MCF 10A (cell line): ENCODE data around the gene BRAP. TPM values are rescaled to one million over a fixed set of nuclear protein-coding genes. Genes with fewer than 3 reads are reported as not detected.
"Not testable (repeated sequence)": the region's sequence is repeated elsewhere in the genome, so short reads cannot be mapped to it uniquely, and the experiment has no call there.

Experiments used
- BruUV-seq: library from RNA; stranded (reverse); fragments of 400-500 nt; replicated peaks from 2 replicates; lab custom pipeline; 2021; lab: Mats Ljungman, UMichigan
- CTCF ChIA-PET: fragments of 300-600 bp; sonication (Branson Sonifier 250); formaldehyde crosslinking; extraction: SDS; loops from one replicate; lab custom pipeline; 2021; ENCODE audit warnings: antibody characterized with exemption, inconsistent platforms; lab: Yijun Ruan, JAX
- POLR2A ChIA-PET: fragments of 300-600, 350-650 bp; sonication (Branson Sonifier 250); formaldehyde crosslinking; extraction: SDS; loops from one replicate; lab custom pipeline; 2020; ENCODE audit warnings: antibody characterized with exemption, inconsistent platforms; lab: Yijun Ruan, JAX
- DNase-seq: peaks from one replicate; pipeline ENCODE4 v3.0.0-alpha.2; 2018; ENCODE audit not compliant: unreplicated experiment
- H3K27ac Mint-ChIP-seq: one replicate; pipeline ENCODE4 v1.8.0; 2022; ENCODE audit warnings: mild to moderate bottlenecking, low read depth, mixed read lengths; ENCODE audit not compliant: unreplicated experiment
- H3K27me3 Mint-ChIP-seq: one replicate; pipeline ENCODE4 v1.8.0; 2022; ENCODE audit warnings: mixed read lengths; ENCODE audit not compliant: insufficient read depth, unreplicated experiment
- H3K36me3 Mint-ChIP-seq: one replicate; pipeline ENCODE4 v1.8.0; 2022; ENCODE audit warnings: mild to moderate bottlenecking, moderate library complexity, mixed read lengths; ENCODE audit not compliant: insufficient read depth, unreplicated experiment
- H3K4me1 Mint-ChIP-seq: one replicate; pipeline ENCODE4 v1.8.0; 2022; ENCODE audit warnings: mixed read lengths; ENCODE audit not compliant: insufficient read depth, unreplicated experiment
- H3K4me3 Mint-ChIP-seq: one replicate; pipeline ENCODE4 v1.8.0; 2022; ENCODE audit warnings: mild to moderate bottlenecking, moderate library complexity, mixed read lengths; ENCODE audit not compliant: unreplicated experiment
- H3K9me3 Mint-ChIP-seq: one replicate; pipeline ENCODE4 v1.8.0; 2022; ENCODE audit warnings: mixed read lengths; ENCODE audit not compliant: unreplicated experiment
- intact Hi-C: fragments of 100-400 bp; cut with micrococcal nuclease; formaldehyde crosslinking; loops from 2 replicates; pipeline ENCODE4 v1.14.1; 2022
- total RNA-seq: library from RNA; stranded (reverse); gene quantifications from 2 replicates; pipeline ENCODE4 v1.2.3, GENCODE V29; 2022
- TF ChIP-seq, protein P1 (sequence below): fragments of 200-600 bp; IDR thresholded peaks from one replicate; pipeline ENCODE4 v1.8.0; 2022; ENCODE audit warnings: antibody characterized with exemption, mild to moderate bottlenecking; ENCODE audit not compliant: unreplicated experiment

BRAP gene
- total RNA-seq, 1 experiment from 2014 or later, result 24.4 TPM

DNA sequence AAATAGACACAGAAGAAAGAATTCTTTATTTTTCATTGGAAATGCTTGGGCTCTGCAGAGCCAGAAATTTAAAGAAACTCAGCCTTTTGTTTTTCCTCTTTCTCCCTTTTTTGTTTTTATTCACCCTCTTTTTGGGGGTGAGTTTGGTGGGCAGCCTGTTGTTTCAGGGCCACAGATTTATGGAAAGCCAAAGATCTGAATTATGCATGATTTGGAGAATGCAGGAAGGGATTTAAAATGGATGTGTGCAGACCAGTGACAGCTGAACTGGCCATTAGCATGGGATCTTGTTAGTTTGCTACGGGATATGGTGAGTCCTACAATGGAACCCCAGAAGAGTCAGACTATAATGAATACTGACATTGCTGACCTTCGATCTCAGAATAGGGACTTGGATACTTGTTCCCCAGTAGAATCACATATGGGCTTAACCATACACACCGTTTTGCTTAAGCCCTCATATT lies 79.0 kb downstream of the BRAP start:
- H3K4me3 Mint-ChIP-seq, result no peak overlapping the region
- no peaks in the 10 kb centered on the region for H3K9me3 Mint-ChIP-seq
- ChIA-PET POLR2A (interaction anchor here (0.6 kb wide), 2 partner anchors 86 to 107 kb away, joined by 3 read pairs; no protein-coding TSS in a partner anchor), CTCF (interaction anchor here (0.7 kb wide), 2 partner anchors 13 to 457 kb away, joined by 3 read pairs; no protein-coding TSS in a partner anchor)
- no TSS peak for BruUV-seq
- H3K4me1 Mint-ChIP-seq, result no peaks in the 10 kb centered on the region
- no peaks in the 10 kb centered on the region for H3K36me3 Mint-ChIP-seq
- intact Hi-C loops, result no loop called here
- no peak for DNase-seq
- TF ChIP-seq, protein P1, sequence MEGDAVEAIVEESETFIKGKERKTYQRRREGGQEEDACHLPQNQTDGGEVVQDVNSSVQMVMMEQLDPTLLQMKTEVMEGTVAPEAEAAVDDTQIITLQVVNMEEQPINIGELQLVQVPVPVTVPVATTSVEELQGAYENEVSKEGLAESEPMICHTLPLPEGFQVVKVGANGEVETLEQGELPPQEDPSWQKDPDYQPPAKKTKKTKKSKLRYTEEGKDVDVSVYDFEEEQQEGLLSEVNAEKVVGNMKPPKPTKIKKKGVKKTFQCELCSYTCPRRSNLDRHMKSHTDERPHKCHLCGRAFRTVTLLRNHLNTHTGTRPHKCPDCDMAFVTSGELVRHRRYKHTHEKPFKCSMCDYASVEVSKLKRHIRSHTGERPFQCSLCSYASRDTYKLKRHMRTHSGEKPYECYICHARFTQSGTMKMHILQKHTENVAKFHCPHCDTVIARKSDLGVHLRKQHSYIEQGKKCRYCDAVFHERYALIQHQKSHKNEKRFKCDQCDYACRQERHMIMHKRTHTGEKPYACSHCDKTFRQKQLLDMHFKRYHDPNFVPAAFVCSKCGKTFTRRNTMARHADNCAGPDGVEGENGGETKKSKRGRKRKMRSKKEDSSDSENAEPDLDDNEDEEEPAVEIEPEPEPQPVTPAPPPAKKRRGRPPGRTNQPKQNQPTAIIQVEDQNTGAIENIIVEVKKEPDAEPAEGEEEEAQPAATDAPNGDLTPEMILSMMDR, result no peak
- no peak overlapping the region for H3K27ac Mint-ChIP-seq
- no peaks in the 10 kb centered on the region for H3K27me3 Mint-ChIP-seq

DNA sequence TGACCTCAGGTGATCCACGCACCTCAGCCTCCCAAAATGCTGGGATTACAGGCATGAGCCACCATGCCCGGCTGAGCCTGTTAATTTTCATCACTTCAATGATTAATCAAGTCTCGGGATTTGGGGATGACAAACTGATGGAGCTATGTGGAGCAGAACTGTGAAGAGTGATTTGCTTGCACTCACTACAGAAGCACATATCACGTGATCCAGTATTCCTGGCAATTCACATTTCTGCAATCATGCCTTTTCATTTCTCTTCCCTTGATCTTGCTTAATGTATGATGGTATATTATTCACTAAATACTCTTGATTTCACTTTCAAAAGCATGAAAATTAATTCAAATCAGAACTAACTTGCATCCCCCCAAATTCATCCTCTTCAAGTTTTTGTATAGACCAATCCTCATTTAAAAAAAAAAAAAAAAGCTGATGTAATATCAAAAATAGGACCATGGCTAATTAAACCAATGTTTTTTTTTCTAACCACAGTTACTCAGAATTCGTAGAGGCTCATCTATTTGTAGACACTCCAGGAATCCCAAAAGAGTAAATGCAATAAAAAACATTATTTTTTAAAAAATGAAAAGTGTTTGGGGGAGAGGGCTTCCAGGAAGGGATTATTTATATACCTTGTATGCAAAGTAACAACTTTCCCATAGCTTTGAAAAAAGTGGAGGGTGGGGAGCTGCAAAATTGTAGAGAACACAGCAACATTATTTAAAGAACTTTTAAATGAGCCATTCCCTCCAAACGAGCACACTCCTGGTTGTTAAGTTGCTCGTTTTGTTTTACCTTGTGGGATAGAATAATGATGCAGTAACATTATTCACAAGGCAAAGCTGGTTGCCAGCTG lies 79.6 kb downstream of the BRAP start:
- no TSS peak for BruUV-seq
- no peaks in the 10 kb centered on the region for H3K36me3 Mint-ChIP-seq
- TF ChIP-seq, protein P1, result no peak
- H3K27ac Mint-ChIP-seq, result no peak overlapping the region
- no peaks in the 10 kb centered on the region for H3K4me1 Mint-ChIP-seq
- ChIA-PET POLR2A (interaction anchor here (0.6 kb wide), 1 partner anchor 108 kb away, joined by 3 read pairs; no protein-coding TSS in a partner anchor), CTCF (interaction anchor here (0.7 kb wide), 2 partner anchors 12 to 456 kb away, joined by 3 read pairs; no protein-coding TSS in a partner anchor)
- H3K4me3 Mint-ChIP-seq, result no peak overlapping the region
- intact Hi-C loops, result no loop called here
- H3K9me3 Mint-ChIP-seq, result no peaks in the 10 kb centered on the region
- no peaks in the 10 kb centered on the region for H3K27me3 Mint-ChIP-seq
- DNase-seq, result no peak

DNA sequence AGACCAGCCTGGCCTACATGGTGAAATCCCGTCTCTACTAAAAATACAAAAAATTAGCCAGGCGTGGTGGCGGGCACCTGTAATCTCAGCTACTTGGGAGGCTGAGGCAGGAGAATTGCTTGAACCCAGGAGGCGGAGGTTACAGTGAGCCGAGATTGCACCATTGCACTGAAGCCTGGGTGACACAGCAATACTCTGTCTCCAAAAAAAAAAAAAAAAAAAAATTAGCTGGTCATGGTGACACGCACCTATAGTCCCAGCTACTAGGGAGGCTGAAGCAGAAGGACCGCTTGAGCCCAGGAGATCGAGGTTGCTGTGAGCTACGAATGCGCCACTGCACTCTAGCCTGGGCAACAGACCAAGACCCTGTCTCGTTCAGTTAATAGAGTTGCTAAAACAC lies 82.9 kb downstream of the BRAP start:
- intact Hi-C loops, H3K9me3 Mint-ChIP-seq, DNase-seq, H3K36me3 Mint-ChIP-seq, H3K4me3 Mint-ChIP-seq, BruUV-seq, H3K27me3 Mint-ChIP-seq, H3K27ac Mint-ChIP-seq, H3K4me1 Mint-ChIP-seq: not testable (repeated sequence)
- ChIA-PET CTCF (interaction anchor here (0.6 kb wide), 1 partner anchor 716 kb away, joined by 3 read pairs; no protein-coding TSS in a partner anchor), POLR2A (interaction anchor here (1.1 kb wide), 1 partner anchor 19 kb away, joined by 4 read pairs; no protein-coding TSS in a partner anchor)

DNA sequence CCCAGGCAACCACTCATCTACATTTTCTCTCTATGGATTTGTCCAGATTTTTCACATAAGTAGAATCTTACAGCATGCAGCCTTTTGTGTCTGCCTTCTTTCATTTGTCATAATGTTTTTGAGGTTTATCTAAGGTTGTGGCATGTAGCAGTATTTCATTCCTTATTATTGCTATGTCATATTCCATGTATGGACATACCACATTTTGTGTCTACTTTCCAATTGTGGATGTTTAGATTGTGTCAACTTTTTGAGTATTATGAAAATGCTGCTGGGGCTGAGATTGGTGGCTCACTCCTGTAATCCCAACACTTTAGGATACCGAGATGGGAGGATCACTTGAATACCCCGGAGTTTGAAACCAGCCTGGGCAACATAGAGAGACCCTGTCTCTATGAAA lies 83.4 kb downstream of the BRAP start:
- Mint-ChIP-seq H3K9me3 (no peaks in the 10 kb centered on the region), H3K27ac (no peak overlapping the region), H3K4me1 (no peaks in the 10 kb centered on the region), H3K4me3 (no peak overlapping the region), H3K27me3 (no peaks in the 10 kb centered on the region), H3K36me3 (no peaks in the 10 kb centered on the region)
- BruUV-seq, result no TSS peak
- intact Hi-C loops, result no loop called here
- TF ChIP-seq, protein P1, result no peak
- DNase-seq, result no peak
- POLR2A ChIA-PET, result no interaction called here
- CTCF ChIA-PET, result no interaction called here

DNA sequence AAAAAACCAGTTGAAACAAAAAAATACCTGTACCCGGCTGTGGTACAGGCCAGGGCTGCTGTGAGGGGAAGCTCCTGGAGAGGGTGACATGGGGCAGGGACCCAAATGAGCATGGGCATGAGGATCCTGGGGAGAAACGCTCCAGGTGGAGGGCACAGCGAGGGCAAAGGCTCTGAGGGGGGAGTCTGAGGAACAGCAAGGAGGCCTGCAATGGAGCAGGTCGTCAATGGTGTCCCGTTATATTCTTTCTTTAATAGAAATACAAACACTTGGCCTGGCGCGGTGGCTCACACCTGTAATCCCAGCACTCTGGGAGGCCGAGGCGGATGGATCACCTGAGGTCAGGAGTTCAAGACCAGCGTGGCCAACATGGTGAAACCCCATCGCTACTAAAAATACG lies 84.8 kb downstream of the BRAP start:
- BruUV-seq, H3K9me3 Mint-ChIP-seq, CTCF ChIA-PET, H3K4me1 Mint-ChIP-seq, intact Hi-C loops, H3K27me3 Mint-ChIP-seq, H3K36me3 Mint-ChIP-seq, H3K4me3 Mint-ChIP-seq, DNase-seq, H3K27ac Mint-ChIP-seq: not testable (repeated sequence)
- POLR2A ChIA-PET, result interaction anchor here (0.7 kb wide), 1 partner anchor 678 kb away, joined by 3 read pairs; no protein-coding TSS in a partner anchor
